ENCODE measurements around the gene MEGF6.

DNA sequence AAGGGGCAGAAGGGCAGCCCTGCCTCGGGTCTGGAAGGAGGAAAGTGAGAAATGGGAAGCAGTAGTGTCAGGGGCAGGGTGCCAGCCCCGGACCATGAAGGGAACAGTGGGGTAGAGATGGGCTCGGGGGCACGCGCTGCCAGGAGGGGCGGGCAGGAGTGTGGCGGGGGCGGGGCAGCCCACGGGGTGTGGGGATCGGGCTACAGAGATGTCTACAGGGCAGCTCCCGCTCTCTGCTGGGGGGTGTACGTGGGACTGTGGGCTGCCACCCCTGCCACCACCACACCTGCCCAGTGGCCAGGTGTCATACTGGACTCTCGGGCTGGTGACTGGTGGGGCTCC, 149.4 kb downstream of the MEGF6 start:
- TF ChIP-seq, protein P1, sequence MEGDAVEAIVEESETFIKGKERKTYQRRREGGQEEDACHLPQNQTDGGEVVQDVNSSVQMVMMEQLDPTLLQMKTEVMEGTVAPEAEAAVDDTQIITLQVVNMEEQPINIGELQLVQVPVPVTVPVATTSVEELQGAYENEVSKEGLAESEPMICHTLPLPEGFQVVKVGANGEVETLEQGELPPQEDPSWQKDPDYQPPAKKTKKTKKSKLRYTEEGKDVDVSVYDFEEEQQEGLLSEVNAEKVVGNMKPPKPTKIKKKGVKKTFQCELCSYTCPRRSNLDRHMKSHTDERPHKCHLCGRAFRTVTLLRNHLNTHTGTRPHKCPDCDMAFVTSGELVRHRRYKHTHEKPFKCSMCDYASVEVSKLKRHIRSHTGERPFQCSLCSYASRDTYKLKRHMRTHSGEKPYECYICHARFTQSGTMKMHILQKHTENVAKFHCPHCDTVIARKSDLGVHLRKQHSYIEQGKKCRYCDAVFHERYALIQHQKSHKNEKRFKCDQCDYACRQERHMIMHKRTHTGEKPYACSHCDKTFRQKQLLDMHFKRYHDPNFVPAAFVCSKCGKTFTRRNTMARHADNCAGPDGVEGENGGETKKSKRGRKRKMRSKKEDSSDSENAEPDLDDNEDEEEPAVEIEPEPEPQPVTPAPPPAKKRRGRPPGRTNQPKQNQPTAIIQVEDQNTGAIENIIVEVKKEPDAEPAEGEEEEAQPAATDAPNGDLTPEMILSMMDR (IDR thresholded peaks at IDR 0.05; ENCODE audit: low read depth, low read length) = no peak
- TF ChIP-seq EZH2phosphoT487 (IDR thresholded peaks at IDR 0.05; ENCODE audit: low read depth) = no peak

Data from OCI-LY3 (cell line).